Measurements from ENCODE around the gene OR1D5.

OR1D5 gene

DNA sequence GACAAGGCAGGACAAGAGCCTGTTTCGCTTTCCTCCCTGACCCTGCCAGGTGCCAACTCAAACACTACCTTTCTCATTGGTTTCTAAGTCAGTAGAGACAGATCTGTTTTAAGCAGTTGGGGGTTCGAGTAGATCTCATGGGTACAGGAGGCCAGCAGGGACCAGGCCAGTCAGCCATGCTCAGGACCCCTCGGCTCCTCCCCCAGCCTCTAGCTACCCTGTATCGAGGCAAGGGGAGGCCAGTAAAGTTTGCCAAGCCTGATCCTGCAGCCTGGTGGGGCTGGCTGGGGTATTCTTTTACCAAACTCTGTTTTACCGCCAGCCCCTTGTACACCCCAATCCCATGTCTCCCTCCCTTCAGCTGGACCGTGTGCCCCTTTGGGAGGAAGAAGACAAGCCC lies 26.6 kb downstream of the OR1D5 start:
- peaks cover 4% of the 10 kb centered on the region; the same call in 1 of the 2 replicates for H3K4me1 ChIP-seq (ENCODE audit: low read length)
- peaks cover 6% of the 10 kb centered on the region for H3K27me3 ChIP-seq (ENCODE audit: low read depth, low read length)
- H3K4me3 ChIP-seq (ENCODE audit: low read length), result no peak overlapping the region
- H3K4me2 ChIP-seq (ENCODE audit: low read length), result no peak overlapping the region
- H4K20me1 ChIP-seq (ENCODE audit: insufficient read depth, low read length), result no peaks in the 10 kb centered on the region
- TF ChIP-seq CTCF (IDR thresholded peaks at IDR 0.05; ENCODE audit: low read depth, low read length), result no peak
- no peak for TF ChIP-seq EZH2phosphoT487 (IDR thresholded peaks at IDR 0.05; ENCODE audit: low read depth)
- no peaks in the 10 kb centered on the region for H3K79me2 ChIP-seq (ENCODE audit: low read length)
- no peaks in the 10 kb centered on the region for H3K36me3 ChIP-seq (replicated peaks; ENCODE audit: low read depth, low read length)
- H3K9me3 ChIP-seq (ENCODE audit: insufficient read depth, low read length), result no peaks in the 10 kb centered on the region
- no peak overlapping the region for H3K27ac ChIP-seq (ENCODE audit: low read length)
- no peak overlapping the region for H3K9ac ChIP-seq (ENCODE audit: low read length)
- H2AFZ ChIP-seq (ENCODE audit: low read depth, low read length), result no peak overlapping the region

GRCh38 chr17:3035968-3036280 lies 27.5 kb downstream of the OR1D5 start:
- Histone ChIP-seq H3K4me3 (ENCODE audit: low read length) (no peak overlapping the region), H2AFZ (ENCODE audit: low read depth, low read length) (no peak overlapping the region), H3K36me3 (replicated peaks; ENCODE audit: low read depth, low read length) (no peaks in the 10 kb centered on the region), H3K4me2 (ENCODE audit: low read length) (no peak overlapping the region), H3K79me2 (ENCODE audit: low read length) (no peaks in the 10 kb centered on the region), H3K27me3 (ENCODE audit: low read depth, low read length) (peaks cover 6% of the 10 kb centered on the region), H3K9me3 (ENCODE audit: insufficient read depth, low read length) (no peaks in the 10 kb centered on the region), H4K20me1 (ENCODE audit: insufficient read depth, low read length) (no peaks in the 10 kb centered on the region), H3K9ac (ENCODE audit: low read length) (no peak overlapping the region), H3K4me1 (ENCODE audit: low read length) (peaks cover 4% of the 10 kb centered on the region; the same call in 1 of the 2 replicates), H3K27ac (ENCODE audit: low read length) (no peak overlapping the region)
- TF ChIP-seq CTCF (IDR thresholded peaks at IDR 0.05; ENCODE audit: low read depth, low read length) (no peak), EZH2phosphoT487 (IDR thresholded peaks at IDR 0.05; ENCODE audit: low read depth) (no peak)

- Histone ChIP-seq H3K4me2 (ENCODE audit: low read length) (no peak overlapping the region), H4K20me1 (ENCODE audit: insufficient read depth, low read length) (no peaks in the 10 kb centered on the region), H3K4me1 (ENCODE audit: low read length) (peaks cover 4% of the 10 kb centered on the region; the same call in 1 of the 2 replicates), H3K27ac (ENCODE audit: low read length) (no peak overlapping the region), H3K27me3 (ENCODE audit: low read depth, low read length) (peaks cover 6% of the 10 kb centered on the region), H2AFZ (ENCODE audit: low read depth, low read length) (no peak overlapping the region), H3K9ac (ENCODE audit: low read length) (no peak overlapping the region), H3K9me3 (ENCODE audit: insufficient read depth, low read length) (no peaks in the 10 kb centered on the region), H3K4me3 (ENCODE audit: low read length) (no peak overlapping the region), H3K79me2 (ENCODE audit: low read length) (no peaks in the 10 kb centered on the region), H3K36me3 (replicated peaks; ENCODE audit: low read depth, low read length) (no peaks in the 10 kb centered on the region)
- no peak for TF ChIP-seq CTCF (IDR thresholded peaks at IDR 0.05; ENCODE audit: low read depth, low read length)
- TF ChIP-seq EZH2phosphoT487 (IDR thresholded peaks at IDR 0.05; ENCODE audit: low read depth), result no peak
Measured at GRCh38 chr17:3035256-3035967, 28.0 kb downstream of the OR1D5 start.

DNA sequence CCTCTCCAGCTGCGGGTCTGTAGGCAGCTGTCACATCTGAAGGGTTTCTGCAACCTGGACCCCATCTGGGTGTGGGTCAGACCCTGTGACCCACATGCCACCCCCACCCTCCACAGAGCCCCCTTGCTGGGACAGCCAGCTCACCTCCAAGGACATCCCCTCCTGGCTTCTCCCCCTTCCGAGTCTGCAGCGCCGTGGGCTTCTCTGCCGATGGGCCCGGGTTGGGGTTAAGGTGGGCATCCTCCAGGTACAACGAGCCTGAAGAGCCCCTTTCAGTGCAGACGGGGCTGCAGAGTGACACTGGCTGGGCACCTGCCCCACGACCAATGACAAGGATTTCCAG lies 28.9 kb downstream of the OR1D5 start:
- H3K9ac ChIP-seq (ENCODE audit: low read length), result no peak overlapping the region
- H4K20me1 ChIP-seq (ENCODE audit: insufficient read depth, low read length), result no peaks in the 10 kb centered on the region
- H3K4me2 ChIP-seq (ENCODE audit: low read length), result no peak overlapping the region
- H3K4me1 ChIP-seq (ENCODE audit: low read length), result peaks cover under 1% of the 10 kb centered on the region; the same call in 1 of the 2 replicates
- H2AFZ ChIP-seq (ENCODE audit: low read depth, low read length), result no peak overlapping the region
- TF ChIP-seq EZH2phosphoT487 (IDR thresholded peaks at IDR 0.05; ENCODE audit: low read depth) (no peak), CTCF (IDR thresholded peaks at IDR 0.05; ENCODE audit: low read depth, low read length) (no peak)
- H3K27me3 ChIP-seq (ENCODE audit: low read depth, low read length), result peaks cover 6% of the 10 kb centered on the region
- no peak overlapping the region for H3K4me3 ChIP-seq (ENCODE audit: low read length)
- no peaks in the 10 kb centered on the region for H3K9me3 ChIP-seq (ENCODE audit: insufficient read depth, low read length)
- H3K36me3 ChIP-seq (replicated peaks; ENCODE audit: low read depth, low read length), result no peaks in the 10 kb centered on the region
- no peaks in the 10 kb centered on the region for H3K79me2 ChIP-seq (ENCODE audit: low read length)
- no peak overlapping the region for H3K27ac ChIP-seq (ENCODE audit: low read length)

All from OCI-LY3 (cell line).